GM12873 (cell line): Measurements from ENCODE around the gene NLGN2.

ENCODE experiments used
- TF ChIP-seq, protein P1 (sequence below): IDR thresholded peaks from 2 replicates; pipeline ENCODE4 v1.5.1; 2012; ENCODE audit warnings: low read depth, mild to moderate bottlenecking, moderate library complexity, low read length, control low read depth; ENCODE audit not compliant: insufficient read depth; ENCODE audit errors: missing control alignments

Gene NLGN2

GRCh38 chr17:7466318-7466638 is 58.6 kb downstream of the NLGN2 start:
- TF ChIP-seq, protein P1, sequence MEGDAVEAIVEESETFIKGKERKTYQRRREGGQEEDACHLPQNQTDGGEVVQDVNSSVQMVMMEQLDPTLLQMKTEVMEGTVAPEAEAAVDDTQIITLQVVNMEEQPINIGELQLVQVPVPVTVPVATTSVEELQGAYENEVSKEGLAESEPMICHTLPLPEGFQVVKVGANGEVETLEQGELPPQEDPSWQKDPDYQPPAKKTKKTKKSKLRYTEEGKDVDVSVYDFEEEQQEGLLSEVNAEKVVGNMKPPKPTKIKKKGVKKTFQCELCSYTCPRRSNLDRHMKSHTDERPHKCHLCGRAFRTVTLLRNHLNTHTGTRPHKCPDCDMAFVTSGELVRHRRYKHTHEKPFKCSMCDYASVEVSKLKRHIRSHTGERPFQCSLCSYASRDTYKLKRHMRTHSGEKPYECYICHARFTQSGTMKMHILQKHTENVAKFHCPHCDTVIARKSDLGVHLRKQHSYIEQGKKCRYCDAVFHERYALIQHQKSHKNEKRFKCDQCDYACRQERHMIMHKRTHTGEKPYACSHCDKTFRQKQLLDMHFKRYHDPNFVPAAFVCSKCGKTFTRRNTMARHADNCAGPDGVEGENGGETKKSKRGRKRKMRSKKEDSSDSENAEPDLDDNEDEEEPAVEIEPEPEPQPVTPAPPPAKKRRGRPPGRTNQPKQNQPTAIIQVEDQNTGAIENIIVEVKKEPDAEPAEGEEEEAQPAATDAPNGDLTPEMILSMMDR: no peak

DNA sequence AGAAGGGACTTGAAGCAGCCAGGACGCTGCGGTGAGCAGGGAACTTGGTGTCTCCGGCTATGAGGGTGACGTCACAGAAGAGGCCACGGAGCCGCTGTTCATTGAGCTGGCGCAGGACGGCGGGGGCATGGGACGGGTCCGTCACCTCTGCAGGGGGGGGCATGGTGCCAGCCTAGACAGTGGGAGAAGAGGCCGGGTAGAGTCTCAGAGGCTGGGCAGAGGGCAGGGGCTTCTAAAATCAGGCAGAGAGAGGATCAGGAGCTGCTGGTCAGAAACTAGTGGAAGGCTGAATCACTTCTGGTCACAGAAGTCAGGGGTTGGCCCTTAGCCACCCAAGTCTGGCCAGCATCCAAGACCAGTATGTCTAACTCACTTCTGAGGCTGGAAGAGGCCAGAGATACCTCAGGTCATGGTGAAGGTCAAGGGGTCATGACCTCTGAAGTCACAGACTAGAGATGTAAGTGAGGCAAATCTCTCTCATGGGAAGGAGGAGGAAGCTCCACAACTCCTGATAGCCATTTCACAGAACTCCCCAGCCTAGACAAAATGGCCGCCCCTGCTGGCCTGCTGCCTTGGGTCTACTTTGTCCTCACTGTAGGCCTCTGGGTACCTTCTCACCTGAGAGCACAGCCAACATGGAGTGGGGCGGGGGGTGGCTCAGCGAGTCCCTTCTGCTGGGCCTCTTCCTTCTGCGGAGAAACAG is 59.1 kb downstream of the NLGN2 start:
- TF ChIP-seq, protein P1: no peak

GRCh38 chr17:7467498-7467897 is 59.9 kb downstream of the NLGN2 start:
- TF ChIP-seq, protein P1: no peak

DNA sequence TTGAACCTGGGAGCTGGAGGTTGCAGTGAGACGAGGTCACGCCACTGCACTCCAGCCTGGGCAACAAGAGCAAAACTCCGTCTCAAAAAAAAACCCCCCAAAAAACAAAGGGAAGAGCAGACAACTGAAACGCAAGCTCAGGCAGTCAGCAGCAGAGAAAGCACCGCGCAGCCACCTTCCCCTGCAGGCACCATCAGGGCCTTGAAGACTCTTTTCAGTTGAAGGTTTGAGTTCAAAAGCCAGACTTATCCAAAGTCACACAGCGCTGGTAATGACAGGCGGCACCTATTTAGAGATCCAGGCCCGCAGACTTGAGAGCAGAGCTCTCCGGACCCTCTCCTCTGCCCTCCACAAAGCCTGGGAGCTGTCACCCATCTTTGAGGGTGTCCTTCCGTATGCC is 60.6 kb downstream of the NLGN2 start:
- TF ChIP-seq, protein P1: no peak

DNA sequence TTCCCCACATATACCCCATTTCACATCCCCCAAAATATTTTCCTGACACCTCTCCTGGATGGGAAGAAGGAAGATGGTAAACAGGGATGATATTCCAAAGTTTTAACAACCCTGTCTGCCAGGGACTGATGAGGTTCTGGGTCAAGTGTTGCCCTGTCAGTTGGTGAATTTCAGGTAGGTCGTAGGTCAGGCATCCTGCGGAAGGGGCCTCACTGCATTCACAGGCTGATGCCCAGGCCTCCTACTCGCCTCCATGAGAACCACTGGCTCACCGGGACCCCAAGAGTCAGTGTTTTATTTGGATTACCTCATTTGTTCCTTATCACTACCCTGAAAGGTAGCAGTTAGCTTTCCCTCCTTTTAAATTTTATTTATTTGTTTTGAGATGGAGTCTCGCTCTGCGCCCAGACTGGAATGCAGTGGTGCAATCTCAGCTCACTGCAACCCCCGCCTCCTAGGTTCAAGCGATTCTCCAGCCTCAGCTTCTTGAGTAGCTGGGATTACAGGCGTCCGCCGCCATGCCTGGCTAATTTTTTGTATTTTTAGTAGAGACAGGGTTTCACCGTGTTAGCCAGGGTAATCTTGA is 61.3 kb downstream of the NLGN2 start:
- TF ChIP-seq, protein P1: no peak
